Upper lobe of left lung (tissue), 4 donors: Measurements from ENCODE around the gene ERC1.

ENCODE experiments used
- CTCF ChIP-seq, 6 experiments: fragments of 450-650 bp in 4 of 6; fragments of 200-600 bp in 2 of 6; sonication (generic) in 2 of 6; IDR thresholded peaks; one replicate each; pipeline ENCODE4 v1.5.1; 2016 to 2019; ENCODE audit warnings: antibody characterized with exemption in 6 of 6
- POLR2A ChIP-seq, 4 donors: fragments of 450-650 bp; IDR thresholded peaks; one replicate each; pipeline ENCODE4 v1.5.1; 2016 to 2017; ENCODE audit warnings: antibody characterized with exemption in 4 of 4, mild to moderate bottlenecking in 2 of 4

- TF ChIP-seq CTCF (IDR thresholded peaks at IDR 0.05): no peak
- no peak for TF ChIP-seq POLR2A (IDR thresholded peaks at IDR 0.05)
Measured at GRCh38 chr12:1007276-1007675, 16.3 kb downstream of the ERC1 start.
